ENCODE measurements around the gene SAMD11. TPM values are rescaled to one million over a fixed set of nuclear protein-coding genes. Genes with fewer than 3 reads are reported as not detected.
A peak's percentile ranks its signal among the peaks of the same experiment; 100 is the strongest.
"Not testable (repeated sequence)": the region's sequence is repeated elsewhere in the genome, so short reads cannot be mapped to it uniquely, and the experiment has no call there.

SAMD11 gene
- polyA plus RNA-seq, 1 donor: 18.1 TPM

- WGBS (ENCODE audit: insufficient coverage, low lambda C conversion rate): no CpG with 5 or more reads among the region's 28 CpGs
- no peak overlapping the region for H3K4me3 ChIP-seq (ENCODE audit: low read length)
- no peak for DNase-seq
- H3K27ac ChIP-seq (ENCODE audit: low read length): no peak overlapping the region
- peaks cover 8% of the 10 kb centered on the region for H3K4me1 ChIP-seq (ENCODE audit: control insufficient read depth, insufficient read depth, low read length)
- no peaks in the 10 kb centered on the region for H3K36me3 ChIP-seq (ENCODE audit: control insufficient read depth, insufficient read depth, low read length)
- peaks cover 13% of the 10 kb centered on the region for H3K9me3 ChIP-seq (ENCODE audit: control insufficient read depth, low read depth, low read length)
- H3K27me3 ChIP-seq (ENCODE audit: control insufficient read depth, insufficient read depth, low read length): peaks cover 79% of the 10 kb centered on the region
Observed at GRCh38 chr1:972726-973458, 49.2 kb downstream of the SAMD11 start.

- H3K27me3 ChIP-seq (ENCODE audit: control insufficient read depth, insufficient read depth, low read length): peaks cover 71% of the 10 kb centered on the region
- WGBS (ENCODE audit: insufficient coverage, low lambda C conversion rate): no CpG with 5 or more reads among the region's 28 CpGs
Observed at GRCh38 chr1:973459-974292, 50.0 kb downstream of the SAMD11 start.

GRCh38 chr1:974293-974640 is 50.5 kb downstream of the SAMD11 start:
- Histone ChIP-seq H3K4me3 (ENCODE audit: low read length) (no peak overlapping the region), H3K9me3 (ENCODE audit: control insufficient read depth, low read depth, low read length) (peaks cover 27% of the 10 kb centered on the region), H3K27me3 (ENCODE audit: control insufficient read depth, insufficient read depth, low read length) (peaks cover 65% of the 10 kb centered on the region), H3K27ac (ENCODE audit: low read length) (no peak overlapping the region), H3K4me1 (ENCODE audit: control insufficient read depth, insufficient read depth, low read length) (peaks cover 8% of the 10 kb centered on the region), H3K36me3 (ENCODE audit: control insufficient read depth, insufficient read depth, low read length) (no peaks in the 10 kb centered on the region)
- DNase-seq: no peak
- WGBS (ENCODE audit: insufficient coverage, low lambda C conversion rate): no CpG with 5 or more reads among the region's 11 CpGs

More at GRCh38 chr1:973459-974292, 50.0 kb downstream of the SAMD11 start:
- H3K4me1 ChIP-seq (ENCODE audit: control insufficient read depth, insufficient read depth, low read length): peaks cover 8% of the 10 kb centered on the region
- H3K9me3 ChIP-seq (ENCODE audit: control insufficient read depth, low read depth, low read length): peaks cover 21% of the 10 kb centered on the region
- no peak for DNase-seq
- H3K27ac ChIP-seq (ENCODE audit: low read length): no peak overlapping the region
- H3K36me3 ChIP-seq (ENCODE audit: control insufficient read depth, insufficient read depth, low read length): no peaks in the 10 kb centered on the region
- no peak overlapping the region for H3K4me3 ChIP-seq (ENCODE audit: low read length)

- Histone ChIP-seq H3K4me1 (ENCODE audit: control insufficient read depth, insufficient read depth, low read length) (peaks cover 8% of the 10 kb centered on the region), H3K27me3 (ENCODE audit: control insufficient read depth, insufficient read depth, low read length) (peaks cover 60% of the 10 kb centered on the region), H3K9me3 (ENCODE audit: control insufficient read depth, low read depth, low read length) (peaks cover 30% of the 10 kb centered on the region), H3K4me3 (ENCODE audit: low read length) (no peak overlapping the region), H3K36me3 (ENCODE audit: control insufficient read depth, insufficient read depth, low read length) (no peaks in the 10 kb centered on the region), H3K27ac (ENCODE audit: low read length) (no peak overlapping the region)
- DNase-seq: no peak
- WGBS (ENCODE audit: insufficient coverage, low lambda C conversion rate): 87% methylated on average over 7 of the region's 17 CpGs
Observed at GRCh38 chr1:974687-975328, 51.1 kb downstream of the SAMD11 start.

- no peak overlapping the region for H3K27ac ChIP-seq (ENCODE audit: low read length)
- H3K4me1 ChIP-seq (ENCODE audit: control insufficient read depth, insufficient read depth, low read length): peaks cover 8% of the 10 kb centered on the region
- H3K9me3 ChIP-seq (ENCODE audit: control insufficient read depth, low read depth, low read length): peaks cover 26% of the 10 kb centered on the region
- peaks cover 54% of the 10 kb centered on the region for H3K27me3 ChIP-seq (ENCODE audit: control insufficient read depth, insufficient read depth, low read length)
- WGBS (ENCODE audit: insufficient coverage, low lambda C conversion rate): no CpG with 5 or more reads among the region's 9 CpGs
- no peak overlapping the region for H3K4me3 ChIP-seq (ENCODE audit: low read length)
- no peak for DNase-seq
- no peaks in the 10 kb centered on the region for H3K36me3 ChIP-seq (ENCODE audit: control insufficient read depth, insufficient read depth, low read length)
Observed at GRCh38 chr1:975365-975764, 51.6 kb downstream of the SAMD11 start.

GRCh38 chr1:975896-976683 is 52.4 kb downstream of the SAMD11 start:
- peak; percentile 39 to 53 for DNase-seq
- Histone ChIP-seq H3K27me3 (ENCODE audit: control insufficient read depth, insufficient read depth, low read length) (peaks cover 49% of the 10 kb centered on the region), H3K27ac (ENCODE audit: low read length) (no peak overlapping the region), H3K9me3 (ENCODE audit: control insufficient read depth, low read depth, low read length) (peaks cover 23% of the 10 kb centered on the region), H3K4me1 (ENCODE audit: control insufficient read depth, insufficient read depth, low read length) (peaks cover 8% of the 10 kb centered on the region), H3K4me3 (ENCODE audit: low read length) (no peak overlapping the region), H3K36me3 (ENCODE audit: control insufficient read depth, insufficient read depth, low read length) (no peaks in the 10 kb centered on the region)
- no CpG with 5 or more reads among the region's 40 CpGs for WGBS (ENCODE audit: insufficient coverage, low lambda C conversion rate)

GRCh38 chr1:976791-977190 is 53.1 kb downstream of the SAMD11 start:
- Histone ChIP-seq H3K9me3 (ENCODE audit: control insufficient read depth, low read depth, low read length) (peaks cover 22% of the 10 kb centered on the region), H3K27me3 (ENCODE audit: control insufficient read depth, insufficient read depth, low read length) (peaks cover 42% of the 10 kb centered on the region)
- not testable (repeated sequence) for H3K27ac ChIP-seq (ENCODE audit: low read length); H3K4me1 ChIP-seq (ENCODE audit: control insufficient read depth, insufficient read depth, low read length); DNase-seq; H3K36me3 ChIP-seq (ENCODE audit: control insufficient read depth, insufficient read depth, low read length); H3K4me3 ChIP-seq (ENCODE audit: low read length)
- no CpG with 5 or more reads among the region's 39 CpGs for WGBS (ENCODE audit: insufficient coverage, low lambda C conversion rate)

- Histone ChIP-seq H3K9me3 (ENCODE audit: control insufficient read depth, low read depth, low read length) (peaks cover 17% of the 10 kb centered on the region), H3K4me3 (ENCODE audit: low read length) (no peak overlapping the region), H3K4me1 (ENCODE audit: control insufficient read depth, insufficient read depth, low read length) (peaks cover 8% of the 10 kb centered on the region), H3K36me3 (ENCODE audit: control insufficient read depth, insufficient read depth, low read length) (no peaks in the 10 kb centered on the region), H3K27ac (ENCODE audit: low read length) (no peak overlapping the region), H3K27me3 (ENCODE audit: control insufficient read depth, insufficient read depth, low read length) (peaks cover 42% of the 10 kb centered on the region)
- no peak for DNase-seq
- no CpG with 5 or more reads among the region's 44 CpGs for WGBS (ENCODE audit: insufficient coverage, low lambda C conversion rate)
Observed at GRCh38 chr1:978069-978834, 54.5 kb downstream of the SAMD11 start.

GRCh38 chr1:978835-979743 is 55.4 kb downstream of the SAMD11 start:
- no peaks in the 10 kb centered on the region for H3K36me3 ChIP-seq (ENCODE audit: control insufficient read depth, insufficient read depth, low read length)
- H3K27me3 ChIP-seq (ENCODE audit: control insufficient read depth, insufficient read depth, low read length): peaks cover 38% of the 10 kb centered on the region
- no CpG with 5 or more reads among the region's 60 CpGs for WGBS (ENCODE audit: insufficient coverage, low lambda C conversion rate)
- no peak overlapping the region for H3K4me3 ChIP-seq (ENCODE audit: low read length)
- H3K9me3 ChIP-seq (ENCODE audit: control insufficient read depth, low read depth, low read length): peaks cover 17% of the 10 kb centered on the region
- no peak for DNase-seq
- peaks cover 8% of the 10 kb centered on the region for H3K4me1 ChIP-seq (ENCODE audit: control insufficient read depth, insufficient read depth, low read length)
- no peak overlapping the region for H3K27ac ChIP-seq (ENCODE audit: low read length)

Data from large intestine (tissue), 3 donors.